Occipital lobe (tissue), 2 donors: ENCODE data around the gene CTXND2. TPM values are rescaled to one million over a fixed set of nuclear protein-coding genes. Genes with fewer than 3 reads are reported as not detected.

Experiments used
- DNase-seq: peaks from one replicate; lab custom pipeline; 2025; lab: John Stamatoyannopoulos, UW
- total RNA-seq: library from RNA; depleted of rRNA; stranded (reverse); fragments of >200 nt; gene quantifications from one replicate; pipeline ENCODE4 v1.2.3, GENCODE V29; 2014

CTXND2 gene
- total RNA-seq, 1 donor from 2014 or later, result not detected

DNA sequence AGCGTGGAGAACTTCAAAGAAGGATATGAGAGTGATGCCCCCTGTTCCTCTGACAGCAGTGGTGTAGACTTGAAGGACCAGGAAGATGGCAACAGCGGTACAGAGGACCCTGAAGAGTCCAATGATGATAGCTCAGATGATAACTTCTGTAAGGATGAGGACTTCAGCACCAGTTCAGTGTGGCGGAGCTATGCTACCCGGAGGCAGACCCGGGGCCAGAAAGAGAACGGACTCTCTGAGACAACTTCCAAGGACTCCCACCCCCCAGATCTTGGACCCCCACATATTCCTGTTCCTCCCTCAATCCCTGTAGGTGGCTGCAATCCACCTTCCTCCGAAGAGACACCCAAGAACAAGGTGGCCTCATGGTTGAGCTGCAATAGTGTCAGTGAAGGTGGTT, 73.7 kb downstream of the CTXND2 start:
- DNase-seq, result no peak

DNA sequence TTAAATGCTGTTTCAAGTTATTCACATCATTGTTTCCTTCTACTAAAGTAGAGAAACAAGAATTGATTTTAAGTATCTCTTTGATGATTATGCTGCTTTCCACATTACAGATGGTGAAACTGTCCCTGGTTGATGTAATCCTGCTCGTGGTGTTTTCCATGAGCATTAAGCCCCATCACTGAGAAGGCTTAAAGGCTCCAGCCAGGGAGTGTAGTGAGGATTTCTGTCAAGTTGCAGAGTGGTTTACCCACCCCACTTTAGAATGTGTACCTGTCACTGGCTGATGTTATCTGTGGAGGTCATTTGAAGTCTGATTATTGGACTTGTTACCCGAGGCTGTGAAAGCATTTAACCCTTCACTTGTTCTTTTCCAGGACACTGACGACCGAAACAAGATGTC, 74.8 kb downstream of the CTXND2 start:
- DNase-seq, result no peak

Other genes starting within 250 kb of the CTXND2 start
- 5.8 TPM for gene GOLPH3L, start 190.0 kb upstream of the CTXND2 start, total RNA-seq
- 0.78 TPM for gene HORMAD1, start 166.2 kb upstream of the CTXND2 start, total RNA-seq
- gene CTSS, start 121.4 kb upstream of the CTXND2 start, total RNA-seq, result 11.9 TPM
- gene CTSK, start 78.9 kb upstream of the CTXND2 start, total RNA-seq, result 7.2 TPM
- gene ARNT, start 10.5 kb upstream of the CTXND2 start, total RNA-seq, result 20.0 TPM
- 51.5 TPM for gene SETDB1, start 39.2 kb downstream of the CTXND2 start, total RNA-seq
- gene CERS2, start 87.7 kb downstream of the CTXND2 start, total RNA-seq, result 35.6 TPM
- gene ANXA9, start 95.2 kb downstream of the CTXND2 start, total RNA-seq, result not detected
- 10.5 TPM for gene MINDY1, start 119.8 kb downstream of the CTXND2 start, total RNA-seq
- 25.3 TPM for gene PRUNE1, start 121.3 kb downstream of the CTXND2 start, total RNA-seq
- 0.16 TPM for gene BNIPL, start 149.4 kb downstream of the CTXND2 start, total RNA-seq
- gene C1orf56, start 160.6 kb downstream of the CTXND2 start, total RNA-seq, result 3.4 TPM
- gene CDC42SE1, start 172.5 kb downstream of the CTXND2 start, total RNA-seq, result 33.4 TPM
- 77.2 TPM for gene MLLT11, start 173.3 kb downstream of the CTXND2 start, total RNA-seq
- 12.6 TPM for gene GABPB2, start 183.6 kb downstream of the CTXND2 start, total RNA-seq